Ishikawa (cell line): Measurements from ENCODE around the gene CPE.

ENCODE experiments used
- CEBPB ChIP-seq: IDR thresholded peaks from 2 replicates; pipeline ENCODE4 v1.6.1; 2012
- CREB1 ChIP-seq: IDR thresholded peaks from 2 replicates; pipeline ENCODE4 v1.6.1; 2012; ENCODE audit warnings: low read depth
- EGR1 ChIP-seq: IDR thresholded peaks from 2 replicates; pipeline ENCODE4 v1.6.1; 2012
- EP300 ChIP-seq: IDR thresholded peaks from 2 replicates; pipeline ENCODE4 v1.6.1; 2012; ENCODE audit warnings: borderline replicate concordance
- FOXM1 ChIP-seq: IDR thresholded peaks from 2 replicates; pipeline ENCODE4 v1.6.1; 2012; ENCODE audit warnings: low read depth, borderline replicate concordance
- MAX ChIP-seq: IDR thresholded peaks from 2 replicates; pipeline ENCODE4 v1.6.1; 2012
- NFIC ChIP-seq: IDR thresholded peaks from 2 replicates; pipeline ENCODE4 v1.6.1; 2012
- RAD21 ChIP-seq: IDR thresholded peaks from 2 replicates; pipeline ENCODE4 v1.6.1; 2012; ENCODE audit warnings: low read depth
- REST ChIP-seq: IDR thresholded peaks from 2 replicates; pipeline ENCODE4 v1.6.1; 2012; ENCODE audit warnings: low read depth, mild to moderate bottlenecking
- TAF1 ChIP-seq: IDR thresholded peaks from 2 replicates; pipeline ENCODE4 v1.6.1; 2012; ENCODE audit warnings: low read depth, mild to moderate bottlenecking
- TEAD4 ChIP-seq: IDR thresholded peaks from 2 replicates; pipeline ENCODE4 v1.6.1; 2012
- YY1 ChIP-seq: IDR thresholded peaks from 2 replicates; pipeline ENCODE4 v1.6.1; 2012; ENCODE audit warnings: low read depth
- ZBTB7A ChIP-seq: IDR thresholded peaks from 2 replicates; pipeline ENCODE4 v1.6.1; 2012; ENCODE audit warnings: low read depth
- TF ChIP-seq, protein P1 (sequence below): IDR thresholded peaks from 2 replicates; pipeline ENCODE4 v1.6.1; 2012

DNA sequence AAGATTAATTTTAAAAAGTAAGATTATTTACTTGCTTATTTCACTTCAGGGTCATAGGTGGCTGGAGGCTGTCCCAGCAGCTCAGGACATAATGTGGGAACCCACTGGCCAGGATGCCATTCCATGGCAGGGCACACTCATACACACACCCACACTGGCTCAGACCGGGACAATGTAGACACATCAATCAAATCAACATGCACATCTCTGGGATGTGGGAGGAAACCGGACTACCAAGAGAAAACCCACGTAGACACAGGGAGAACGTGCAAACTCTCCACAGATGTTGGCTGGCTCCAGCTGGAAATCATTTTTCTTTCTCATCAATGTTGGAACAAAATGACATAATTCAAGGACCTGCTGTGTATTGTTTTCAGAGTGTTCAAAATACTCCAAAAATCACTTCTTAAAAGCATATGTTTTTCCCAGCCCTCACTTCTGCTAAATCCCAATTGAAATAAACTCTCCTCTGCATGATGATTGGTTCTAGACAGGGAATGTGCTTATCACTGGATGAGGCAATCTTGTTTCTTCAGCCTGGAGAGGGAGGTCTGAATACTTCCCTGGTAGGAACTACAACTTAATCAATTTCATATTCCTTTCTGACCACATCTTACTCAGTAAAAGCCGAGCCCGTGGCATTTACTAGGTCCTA lies 18.6 kb upstream of the CPE start:
- TF ChIP-seq TEAD4 (no peak), REST (no peak), NFIC (no peak), EP300 (no peak), RAD21 (no peak), YY1 (no peak), CEBPB (no peak), TAF1 (no peak), MAX (no peak), CREB1 (no peak), FOXM1 (no peak), EGR1 (no peak), ZBTB7A (no peak)
- TF ChIP-seq, protein P1, sequence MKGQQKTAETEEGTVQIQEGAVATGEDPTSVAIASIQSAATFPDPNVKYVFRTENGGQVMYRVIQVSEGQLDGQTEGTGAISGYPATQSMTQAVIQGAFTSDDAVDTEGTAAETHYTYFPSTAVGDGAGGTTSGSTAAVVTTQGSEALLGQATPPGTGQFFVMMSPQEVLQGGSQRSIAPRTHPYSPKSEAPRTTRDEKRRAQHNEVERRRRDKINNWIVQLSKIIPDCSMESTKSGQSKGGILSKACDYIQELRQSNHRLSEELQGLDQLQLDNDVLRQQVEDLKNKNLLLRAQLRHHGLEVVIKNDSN, result no peak
